Renal cortical epithelial cell (primary cell): ENCODE results near the gene SLFN12. TPM values are rescaled to one million over a fixed set of nuclear protein-coding genes. Genes with fewer than 3 reads are reported as not detected.
A peak's percentile ranks its signal among the peaks of the same experiment; 100 is the strongest.
"Not testable (repeated sequence)": the region's sequence is repeated elsewhere in the genome, so short reads cannot be mapped to it uniquely, and the experiment has no call there.

Source experiments
- DNase-seq: peaks from one replicate; pipeline ENCODE4 v3.0.0-alpha.2; 2011; ENCODE audit warnings: low read depth
- total RNA-seq: library from RNA; depleted of rRNA; stranded (reverse); fragments of >200 nt; gene quantifications from 2 replicates; pipeline ENCODE4 v1.2.3, GENCODE V29; 2014

SLFN12 gene
- total RNA-seq, result 22.1 and 67.0 TPM in 2 replicates

DNA sequence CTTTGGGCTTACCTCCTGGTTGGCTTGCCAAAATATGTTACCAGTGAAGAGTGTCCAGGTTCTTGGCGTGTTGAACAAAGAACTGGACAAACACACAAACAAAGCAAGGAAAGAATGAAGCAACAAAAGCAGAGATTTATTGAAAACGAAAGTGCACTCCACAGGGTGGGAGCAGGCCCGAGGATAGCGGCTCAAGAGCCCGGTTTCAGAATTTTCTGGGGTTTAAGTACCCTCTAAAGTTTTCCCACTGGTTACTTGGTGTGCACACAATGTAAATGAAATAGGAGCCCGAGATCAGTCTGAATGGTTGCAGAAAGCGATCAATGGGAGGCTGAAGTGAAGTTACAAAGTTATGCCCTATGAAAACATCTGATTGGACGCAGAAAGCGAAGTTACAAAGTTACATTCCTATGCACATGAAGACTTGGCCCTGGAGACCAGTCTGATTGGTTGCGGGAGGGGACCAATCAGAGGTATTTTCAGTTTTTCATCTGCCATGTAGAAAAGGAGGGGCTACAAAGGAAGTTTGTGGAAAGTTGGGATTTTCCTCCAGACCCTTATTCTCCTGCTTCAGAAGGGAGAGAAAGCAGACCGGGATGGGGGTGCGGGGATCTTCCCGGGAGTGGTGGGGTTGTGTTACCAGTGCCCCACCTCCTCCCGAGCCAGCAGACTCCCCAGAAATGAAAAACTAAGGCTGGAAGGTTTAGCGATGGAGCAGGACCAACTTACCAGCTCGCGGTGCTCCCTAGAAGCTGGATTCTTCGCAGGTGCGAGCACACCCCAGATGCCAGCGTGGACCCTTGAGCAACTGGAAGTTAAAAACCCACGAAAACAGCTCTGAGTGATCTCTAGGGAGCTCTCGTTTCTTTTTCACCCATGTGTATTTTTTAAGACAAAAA is at the start of gene SLFN12:
Gene SLFN12 (minus strand): TSS at position 325 of the 899 bp plus-strand sequence. CDS start 9,472 bp downstream, outside the sequence.
- DNase-seq, result peak; percentile 95

- DNase-seq, result no peak
Observed at GRCh38 chr17:35479271-35479670, 47.0 kb upstream of the SLFN12 start.

- no peak for DNase-seq
Observed at GRCh38 chr17:35477248-35477647, 44.9 kb upstream of the SLFN12 start.

DNA sequence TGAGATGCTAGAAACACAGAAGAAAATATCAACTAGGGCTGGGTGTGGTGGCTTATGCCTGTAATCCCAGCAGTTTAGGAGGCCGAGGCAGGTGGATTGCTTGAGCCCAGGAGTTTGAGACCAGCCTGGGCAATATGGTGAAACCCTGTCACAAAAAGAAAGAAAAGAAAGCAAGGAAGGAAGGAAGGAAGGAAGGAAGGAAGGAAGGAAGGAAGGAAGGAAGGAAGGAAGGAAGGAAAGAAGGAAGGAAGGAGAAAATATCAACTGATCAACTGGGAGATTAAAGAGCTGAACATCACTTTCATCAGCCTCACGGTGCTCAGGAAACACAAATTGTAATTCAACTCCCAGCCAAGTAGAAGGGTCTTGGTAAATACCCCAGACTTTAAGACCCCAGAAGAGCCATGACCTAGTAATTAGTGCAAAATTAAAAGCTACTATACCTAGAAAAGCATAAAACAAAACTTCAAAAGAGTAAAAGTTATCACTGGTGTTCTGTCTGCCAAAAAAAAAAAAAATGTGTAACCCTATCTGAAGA is 44.1 kb upstream of the SLFN12 start:
- DNase-seq, result no peak

DNA sequence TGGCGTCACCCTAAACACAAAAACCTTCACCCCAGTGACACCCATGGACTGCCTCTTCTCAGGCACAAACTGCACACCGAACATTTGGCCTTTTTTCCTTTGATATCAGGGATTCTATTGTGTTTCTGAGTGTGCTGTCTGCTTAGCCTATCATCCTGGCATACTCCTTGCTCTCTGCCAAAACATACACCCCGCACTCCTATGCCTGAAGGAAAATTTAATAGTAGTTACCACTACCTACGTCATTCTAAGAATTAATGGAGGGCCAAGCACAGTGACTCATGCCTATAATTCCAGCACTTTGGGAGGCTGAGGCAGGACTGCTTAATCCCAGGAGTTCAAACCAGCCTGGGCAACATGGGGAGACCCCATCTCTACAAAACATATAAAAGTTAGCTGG is 36.2 kb upstream of the SLFN12 start:
- DNase-seq, result no peak

DNA sequence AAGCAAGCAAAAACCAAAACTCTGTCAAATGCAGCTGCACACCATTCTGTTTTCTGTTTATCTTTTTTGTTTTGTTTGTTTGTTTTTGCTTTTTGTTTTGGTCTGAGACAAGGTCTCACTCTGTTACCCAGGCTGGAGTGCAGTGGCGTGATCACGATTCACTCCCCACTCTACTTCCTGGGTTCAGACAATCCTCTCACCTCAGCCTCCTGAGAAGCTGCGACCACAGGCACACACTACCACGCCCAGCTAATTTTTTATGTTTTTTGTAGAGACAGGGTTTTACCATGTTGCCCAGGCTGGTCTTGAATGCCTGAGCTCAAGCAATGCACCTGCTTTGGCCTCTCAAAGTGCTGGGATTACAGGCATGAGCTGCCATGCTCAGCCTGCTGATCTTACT is 35.5 kb upstream of the SLFN12 start:
- DNase-seq, result no peak

DNA sequence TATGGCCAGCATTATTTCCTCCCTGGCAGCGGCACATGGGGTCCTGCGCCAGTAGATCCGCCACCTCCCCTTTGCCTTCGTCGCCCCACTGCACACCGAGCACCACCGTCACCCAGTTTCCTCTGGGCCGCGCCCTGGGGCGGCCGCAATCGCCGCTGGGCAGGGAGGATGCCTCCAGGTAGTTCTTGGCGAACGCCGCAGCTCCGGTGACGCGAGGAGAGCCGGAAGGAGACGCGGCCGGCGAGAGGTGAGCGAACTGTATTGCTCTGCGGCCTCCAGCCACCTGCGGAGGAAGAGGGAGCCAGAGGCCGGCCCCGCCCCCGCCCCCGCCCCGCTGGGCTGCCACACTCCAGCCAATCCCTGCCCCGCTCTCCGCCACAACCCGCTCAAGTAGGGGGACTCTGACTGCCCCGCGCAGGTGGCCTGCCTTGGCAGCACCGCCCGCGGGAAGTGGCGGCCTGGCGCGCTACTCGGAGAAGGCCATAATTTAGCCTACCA is 28.1 kb upstream of the SLFN12 start:
- DNase-seq, result peak; percentile 9

DNA sequence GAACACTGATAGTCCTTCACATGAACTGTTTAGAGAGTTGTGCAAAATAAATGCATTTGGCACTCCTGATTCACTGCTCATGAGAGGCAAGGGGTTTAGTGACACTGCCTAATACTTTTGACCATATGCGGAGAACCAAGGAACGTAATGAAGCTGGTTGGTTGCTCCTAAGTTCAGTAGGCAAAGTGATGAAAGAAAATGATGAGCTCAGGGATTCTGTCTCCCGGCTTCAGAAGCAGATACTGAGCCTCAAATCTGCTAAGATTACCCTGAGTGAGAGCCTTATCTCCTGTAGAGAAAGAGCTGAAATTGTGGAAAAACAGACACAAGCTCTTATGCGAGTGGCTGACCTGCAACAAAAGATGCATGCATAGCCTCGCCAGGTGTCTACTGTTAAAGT is 21.7 kb upstream of the SLFN12 start:
- DNase-seq, result not testable (repeated sequence)

DNA sequence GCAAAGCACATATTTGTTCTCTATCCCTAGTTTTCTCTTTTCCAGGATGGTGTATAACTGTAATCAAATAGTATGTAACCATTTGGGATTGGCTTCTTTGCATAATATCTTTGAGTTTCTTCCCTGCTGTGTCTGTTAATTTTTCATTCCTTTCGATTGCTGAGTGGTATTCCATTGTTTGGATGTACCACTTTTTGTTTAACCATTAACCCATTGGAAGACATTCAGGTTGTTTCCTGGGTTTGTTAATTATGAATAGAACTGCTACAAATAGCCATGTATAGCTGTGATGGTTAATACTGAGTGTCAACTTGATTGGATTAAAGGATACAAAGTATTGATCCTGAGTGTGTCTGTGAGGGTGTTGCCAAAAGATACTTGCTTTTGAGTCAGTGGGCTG is 20.9 kb upstream of the SLFN12 start:
- peak; percentile 69 for DNase-seq

GRCh38 chr17:35449371-35449931 is 17.2 kb upstream of the SLFN12 start:
- peak; percentile 51 for DNase-seq

DNA sequence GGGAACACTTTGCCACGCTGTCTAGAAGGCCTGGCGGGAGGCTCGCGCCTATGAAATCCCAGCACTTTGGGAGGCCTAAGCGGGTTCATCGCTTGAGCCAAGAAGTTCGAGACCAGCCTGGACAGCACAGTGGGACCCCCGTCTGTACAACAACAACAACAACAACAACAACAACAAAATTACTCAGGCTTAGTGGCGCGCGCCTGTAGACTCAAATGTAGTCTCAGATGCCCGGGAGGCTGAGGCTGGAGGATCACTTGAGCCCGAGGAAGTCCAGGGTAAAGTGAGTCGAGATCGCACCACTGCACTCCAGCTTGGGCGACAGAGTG is 16.6 kb upstream of the SLFN12 start:
- DNase-seq, result no peak

DNA sequence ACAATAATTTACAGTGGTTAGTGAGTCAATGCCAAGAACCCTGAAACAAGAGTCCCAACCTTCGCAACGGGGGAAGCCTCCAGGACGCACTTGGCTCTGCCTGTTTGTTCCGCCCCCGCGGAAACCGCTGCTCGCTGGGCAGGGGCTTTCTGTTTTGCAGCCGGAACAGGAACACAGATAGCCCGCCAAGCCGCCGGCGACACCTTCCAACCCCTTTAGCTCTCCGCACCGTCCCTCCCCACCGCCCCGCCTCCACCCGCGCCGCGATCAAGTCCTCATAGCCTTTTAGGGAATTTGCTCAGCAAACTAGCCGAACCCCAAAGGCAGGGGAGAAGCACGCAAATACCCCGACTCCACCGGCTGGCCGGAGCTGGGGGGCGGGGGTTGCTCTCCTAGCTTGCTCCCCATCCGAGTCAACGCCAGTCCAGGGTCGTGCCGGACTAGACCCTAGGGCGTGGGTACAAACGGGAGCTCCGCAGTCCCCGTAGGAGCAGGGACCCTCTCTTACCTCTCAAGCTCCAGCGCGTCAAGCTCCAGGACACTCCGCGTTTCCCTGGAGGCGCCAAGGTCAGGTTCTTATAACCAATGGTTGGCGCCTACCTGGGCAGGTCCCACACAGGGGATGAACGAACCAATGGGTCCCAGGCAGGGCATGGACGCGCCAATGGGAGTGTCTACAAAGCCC is 16.1 kb upstream of the SLFN12 start, which contains the start of gene SLFN13:
Gene SLFN13 (minus strand): TSS at position 553 of the 685 bp plus-strand sequence. CDS start 3,086 bp downstream, outside the sequence.
- peak; percentile 86 for DNase-seq

GRCh38 chr17:35447499-35447898 is 15.2 kb upstream of the SLFN12 start:
- no peak for DNase-seq

DNA sequence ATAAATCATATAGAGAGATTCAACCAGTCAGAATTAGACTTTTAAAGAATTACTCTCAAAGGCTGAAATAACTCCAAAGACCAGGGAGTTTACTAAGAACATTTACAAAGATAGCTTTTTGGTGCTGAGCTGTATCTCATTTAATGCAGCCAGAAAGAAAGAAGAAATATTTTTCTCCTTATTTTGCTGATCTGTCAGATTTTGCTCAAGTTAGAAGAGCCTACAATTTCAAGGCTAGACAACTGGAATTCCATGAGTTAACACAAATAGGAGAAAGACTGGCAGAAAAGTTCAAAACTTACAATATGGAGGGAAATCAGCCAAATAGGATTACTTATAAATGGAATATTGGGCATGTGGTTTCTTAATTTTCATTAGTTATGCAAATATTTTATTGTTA is 6.1 kb upstream of the SLFN12 start:
- DNase-seq, result no peak

- DNase-seq, result peak; percentile 99
Observed at GRCh38 chr17:35433075-35433894, 985 bp upstream of the SLFN12 start.

GRCh38 chr17:35429702-35430101 is 2.6 kb downstream of the SLFN12 start:
- DNase-seq, result no peak

GRCh38 chr17:35428229-35428628 is 4.1 kb downstream of the SLFN12 start:
- DNase-seq, result no peak

GRCh38 chr17:35423761-35424160 is 8.5 kb downstream of the SLFN12 start:
- DNase-seq, result peak; percentile 10

- DNase-seq, result not testable (repeated sequence)
Observed at GRCh38 chr17:35421069-35421468, 11.2 kb downstream of the SLFN12 start.

DNA sequence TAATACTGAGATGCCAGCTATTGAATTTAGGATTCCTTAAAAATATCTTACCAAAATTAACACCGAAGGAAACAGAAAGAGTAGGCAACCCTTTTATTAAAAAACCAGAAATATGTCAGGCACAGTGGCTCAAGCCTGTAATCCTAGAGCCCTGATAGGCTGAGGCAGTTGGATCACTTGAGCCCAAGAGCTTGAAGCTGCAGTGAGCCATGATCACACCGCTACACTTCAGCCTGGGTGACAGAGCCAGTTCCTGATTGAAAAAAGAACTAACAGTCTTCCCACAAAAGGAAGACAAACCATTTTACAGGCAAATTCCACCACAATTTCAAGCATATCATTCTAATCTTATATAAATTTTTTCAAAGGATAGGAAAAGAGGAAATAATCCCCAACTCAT is 15.6 kb downstream of the SLFN12 start:
- no peak for DNase-seq

DNA sequence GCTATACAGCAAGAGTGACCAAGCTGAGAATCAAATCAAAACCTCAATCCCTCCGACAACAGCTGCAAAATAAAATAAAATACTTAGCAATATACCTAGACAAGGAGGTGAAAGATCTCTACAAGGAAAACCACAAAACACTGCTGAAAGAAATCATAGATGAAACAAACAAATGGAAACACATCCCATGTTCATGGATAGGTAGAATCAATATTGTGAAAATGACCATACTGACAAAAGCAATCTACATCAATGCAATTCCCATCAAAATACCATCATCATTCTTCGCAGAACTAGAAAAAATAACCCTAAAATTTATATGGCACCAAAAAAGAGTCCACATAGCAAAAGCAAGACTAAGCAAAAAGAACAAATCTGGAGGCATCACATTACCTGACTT is 17.6 kb downstream of the SLFN12 start:
- DNase-seq, result not testable (repeated sequence)
